GM21528 (cell line): ENCODE measurements around the gene COASY.

ENCODE experiments used
- ATAC-seq: cut with Tn5 transposase; IDR thresholded peaks from one replicate; pipeline ENCODE4 v1.9.1; 2021; ENCODE audit warnings: mild to moderate bottlenecking, moderate library complexity; ENCODE audit not compliant: unreplicated experiment, low FRiP score

The COASY gene

DNA sequence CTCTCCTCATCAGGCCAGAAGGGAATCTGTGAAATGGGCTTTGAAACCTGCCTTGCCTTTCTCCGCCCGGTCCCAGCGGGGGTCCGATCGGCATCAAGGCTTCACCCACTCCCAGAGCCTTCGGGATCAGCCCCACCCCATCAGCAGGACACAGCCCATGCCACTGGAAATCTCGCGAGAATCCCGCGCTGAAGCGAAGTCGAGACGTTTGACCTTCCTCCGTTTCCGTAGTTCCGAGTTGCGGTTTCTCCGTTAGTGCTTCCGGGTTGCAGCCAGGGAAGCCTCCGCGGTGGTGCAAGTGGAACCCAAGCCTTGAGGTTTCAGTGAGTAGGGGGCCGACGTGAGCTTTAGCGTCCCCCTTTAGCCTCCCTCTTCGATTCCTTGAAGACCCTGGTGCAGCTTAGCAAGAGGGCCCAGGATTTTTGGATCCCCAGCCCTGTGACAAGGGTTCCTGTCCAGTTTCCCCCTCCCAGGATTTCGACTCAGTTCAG lies at the start of gene COASY:
Gene COASY, plus strand, starts transcription at position 252 of the 491 bp plus-strand sequence. CDS start 475 bp downstream, outside the sequence.
- ATAC-seq, result no peak

DNA sequence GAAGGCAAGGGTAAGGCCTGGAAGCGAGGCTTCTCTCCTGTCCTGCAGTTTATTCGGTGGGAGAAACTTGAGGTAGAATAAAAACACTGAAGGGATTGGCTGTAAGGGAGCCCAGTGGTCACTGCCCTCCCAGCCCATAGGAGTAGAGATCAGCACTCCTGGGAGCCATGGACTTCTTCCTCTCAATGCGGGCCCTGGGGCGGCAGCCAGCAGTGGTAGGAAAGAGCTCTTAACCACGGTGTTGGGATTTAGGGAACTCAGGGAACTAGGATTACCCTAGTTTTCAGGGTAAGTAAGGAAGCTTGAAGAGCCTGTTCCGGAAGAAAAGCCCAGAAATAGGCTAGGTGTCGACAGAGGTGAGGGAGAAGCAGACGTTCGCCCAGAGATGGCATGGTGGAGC lies 49.7 kb upstream of the COASY start:
- ATAC-seq, result no peak

DNA sequence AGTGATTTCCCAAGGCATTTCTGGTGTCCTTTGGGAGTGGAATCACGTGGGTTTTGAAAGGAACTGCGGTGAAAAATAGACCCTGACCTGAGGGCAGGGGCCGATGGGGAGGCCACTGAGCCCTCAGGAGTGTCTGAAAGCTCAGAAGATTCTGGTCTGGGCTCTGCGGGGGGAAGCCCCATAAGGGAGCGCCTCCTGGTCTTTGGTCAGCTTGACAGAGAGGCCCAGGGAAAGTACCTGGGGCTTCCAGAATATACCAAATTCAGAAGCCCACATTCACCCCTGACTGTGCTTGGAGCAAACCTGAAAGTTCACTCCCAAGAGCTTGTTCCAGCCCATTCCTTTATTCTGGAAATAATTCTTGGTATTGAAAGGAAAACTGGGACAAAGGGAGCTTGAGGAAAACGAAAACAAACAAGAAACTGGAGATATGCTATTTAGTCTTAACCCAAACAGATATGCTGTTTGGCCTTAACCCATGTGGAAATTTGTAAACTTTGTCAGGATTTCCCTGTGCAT lies 49.2 kb upstream of the COASY start:
- no peak for ATAC-seq

DNA sequence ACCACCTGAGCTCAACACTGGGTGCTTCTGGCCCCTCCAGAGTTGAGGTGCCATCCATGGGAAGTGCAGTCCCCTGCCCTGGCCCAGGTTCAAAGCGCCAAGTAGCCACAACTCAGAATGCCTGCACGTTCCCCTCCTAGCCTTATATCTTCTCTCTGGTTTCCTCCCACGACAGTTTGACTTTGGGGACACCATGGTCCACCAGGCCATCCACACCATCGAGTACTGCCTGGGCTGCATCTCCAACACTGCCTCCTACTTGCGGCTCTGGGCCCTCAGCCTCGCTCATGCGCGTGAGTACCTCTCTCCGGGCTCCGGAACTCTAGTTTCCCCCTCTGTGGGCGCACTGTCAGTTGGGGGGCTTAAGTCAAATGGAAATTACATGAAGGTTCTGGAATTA lies 48.3 kb upstream of the COASY start:
- ATAC-seq, result no peak

DNA sequence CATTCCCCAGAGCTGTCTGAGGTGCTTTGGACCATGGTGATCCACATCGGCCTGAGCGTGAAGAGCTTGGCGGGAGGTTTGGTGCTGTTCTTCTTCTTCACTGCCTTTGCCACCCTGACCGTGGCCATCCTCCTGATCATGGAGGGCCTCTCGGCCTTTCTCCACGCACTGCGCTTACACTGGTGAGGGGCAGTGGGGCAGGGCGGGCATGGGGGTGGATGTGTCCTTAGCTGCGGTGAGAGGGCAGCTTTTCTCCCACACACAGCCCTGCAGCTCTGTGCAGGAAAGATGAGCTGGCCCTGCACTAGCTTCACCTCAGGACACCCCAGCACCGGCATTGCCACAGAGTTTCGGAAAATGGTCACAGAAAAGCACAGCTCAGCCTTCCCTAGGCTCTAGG lies 47.7 kb upstream of the COASY start:
- no peak for ATAC-seq

DNA sequence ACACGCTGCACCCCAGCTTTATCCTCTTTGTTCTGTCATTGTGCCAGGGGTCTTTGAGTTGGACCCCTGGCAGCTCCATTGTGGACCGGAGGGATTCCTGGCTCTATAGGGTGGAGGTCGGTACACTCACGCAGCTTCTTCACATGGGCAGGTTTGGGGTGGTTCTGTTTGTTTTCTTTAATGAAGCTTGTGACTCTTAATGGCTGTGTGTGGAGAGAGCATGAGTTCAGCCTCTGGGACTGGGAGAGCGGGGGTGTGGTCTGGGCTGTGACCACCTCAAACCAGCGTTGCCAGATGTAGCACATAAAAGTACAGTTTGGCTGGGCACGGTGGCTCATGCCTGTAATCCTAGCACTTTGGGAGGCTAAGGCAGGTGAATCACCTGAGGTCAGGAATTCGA lies 47.1 kb upstream of the COASY start:
- no peak for ATAC-seq

DNA sequence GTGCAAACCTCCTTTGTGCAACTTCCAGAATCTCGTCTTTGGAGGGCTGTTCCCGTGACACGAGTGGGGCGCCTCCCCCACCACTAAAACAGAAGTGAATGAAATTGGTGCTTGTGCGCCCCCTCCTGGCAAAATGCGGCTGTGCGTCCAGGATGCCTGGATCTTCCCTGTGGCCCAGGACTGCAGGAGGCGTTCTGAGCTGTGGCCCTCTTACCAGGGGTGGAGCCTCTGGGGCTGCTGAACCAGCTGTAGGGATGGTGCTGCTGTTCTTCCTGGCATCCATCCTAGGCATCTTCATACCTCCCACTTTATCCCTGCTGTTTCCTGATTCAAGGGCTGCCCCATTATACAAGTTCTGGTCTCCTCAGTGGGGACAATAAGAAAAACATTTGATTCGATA lies 44.4 kb upstream of the COASY start:
- no peak for ATAC-seq

DNA sequence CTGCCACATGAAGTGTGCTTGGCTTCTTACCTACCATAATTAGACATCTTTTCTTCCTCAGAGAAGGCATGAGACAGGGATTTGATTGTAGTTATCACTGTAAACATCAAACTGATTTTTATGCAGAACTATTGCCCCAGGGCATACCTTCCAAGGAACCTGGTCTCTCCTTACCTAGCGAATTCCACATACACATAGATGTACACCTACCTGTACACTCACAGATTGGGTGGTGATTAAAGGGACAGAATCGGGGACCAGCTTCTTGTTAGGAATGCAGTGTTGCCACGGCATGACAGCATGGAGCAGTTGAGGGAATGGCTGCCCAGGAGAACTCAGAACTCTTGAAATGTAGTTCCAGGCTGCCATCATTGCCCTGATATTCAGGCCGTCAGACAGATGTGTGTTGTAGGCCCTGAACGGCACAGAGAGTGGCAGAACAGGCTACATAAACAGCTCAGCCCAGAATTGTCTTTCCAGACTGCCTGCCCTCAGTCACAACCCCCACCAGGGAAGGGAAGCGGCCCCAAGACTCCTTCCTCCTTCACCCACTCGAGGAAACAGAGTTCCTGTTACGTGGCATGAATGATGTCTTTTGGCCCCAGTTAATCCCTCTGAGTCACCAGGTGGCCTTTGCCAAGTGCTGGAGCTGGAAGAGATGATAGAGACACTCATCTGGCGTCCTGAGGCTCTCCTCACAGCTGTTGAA lies 43.7 kb upstream of the COASY start:
- ATAC-seq, result no peak

DNA sequence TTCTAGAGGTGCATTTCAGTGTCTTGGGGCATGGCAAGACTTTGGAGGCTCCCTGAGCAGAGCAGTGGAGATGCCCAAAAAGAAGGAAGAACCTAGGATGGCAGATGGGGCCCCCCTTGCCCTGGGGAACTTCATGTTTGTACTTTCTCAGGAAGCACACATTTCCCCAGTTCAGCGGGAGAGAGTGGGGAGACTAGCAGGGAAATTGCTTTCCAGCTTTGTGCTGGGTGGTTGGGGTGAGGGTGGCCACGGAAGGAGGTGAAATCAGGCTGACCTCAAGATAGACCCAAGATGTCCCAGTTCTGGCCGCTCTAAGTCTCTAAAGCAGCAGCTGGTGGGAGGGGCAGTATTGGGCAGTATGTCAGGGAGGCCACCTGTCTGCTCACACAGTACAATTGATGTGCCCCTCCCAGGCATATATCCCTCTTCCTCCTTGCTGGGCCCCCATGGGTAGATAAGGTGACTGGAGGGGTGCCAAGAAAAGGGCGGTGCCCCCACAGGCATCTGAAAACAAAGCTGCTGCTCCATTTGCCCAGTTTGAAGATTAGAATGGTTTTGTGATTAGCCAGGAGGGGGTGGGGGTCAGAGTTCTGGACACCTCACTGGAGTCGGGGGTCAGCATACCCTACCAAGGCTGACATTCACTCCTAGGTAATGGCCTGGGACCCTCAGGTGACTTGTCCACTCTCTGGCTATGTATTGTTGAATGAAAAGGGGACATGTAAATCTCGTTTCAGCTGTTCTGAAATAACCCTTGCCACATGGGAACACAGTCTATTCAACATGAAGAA lies 43.0 kb upstream of the COASY start:
- no peak for ATAC-seq

DNA sequence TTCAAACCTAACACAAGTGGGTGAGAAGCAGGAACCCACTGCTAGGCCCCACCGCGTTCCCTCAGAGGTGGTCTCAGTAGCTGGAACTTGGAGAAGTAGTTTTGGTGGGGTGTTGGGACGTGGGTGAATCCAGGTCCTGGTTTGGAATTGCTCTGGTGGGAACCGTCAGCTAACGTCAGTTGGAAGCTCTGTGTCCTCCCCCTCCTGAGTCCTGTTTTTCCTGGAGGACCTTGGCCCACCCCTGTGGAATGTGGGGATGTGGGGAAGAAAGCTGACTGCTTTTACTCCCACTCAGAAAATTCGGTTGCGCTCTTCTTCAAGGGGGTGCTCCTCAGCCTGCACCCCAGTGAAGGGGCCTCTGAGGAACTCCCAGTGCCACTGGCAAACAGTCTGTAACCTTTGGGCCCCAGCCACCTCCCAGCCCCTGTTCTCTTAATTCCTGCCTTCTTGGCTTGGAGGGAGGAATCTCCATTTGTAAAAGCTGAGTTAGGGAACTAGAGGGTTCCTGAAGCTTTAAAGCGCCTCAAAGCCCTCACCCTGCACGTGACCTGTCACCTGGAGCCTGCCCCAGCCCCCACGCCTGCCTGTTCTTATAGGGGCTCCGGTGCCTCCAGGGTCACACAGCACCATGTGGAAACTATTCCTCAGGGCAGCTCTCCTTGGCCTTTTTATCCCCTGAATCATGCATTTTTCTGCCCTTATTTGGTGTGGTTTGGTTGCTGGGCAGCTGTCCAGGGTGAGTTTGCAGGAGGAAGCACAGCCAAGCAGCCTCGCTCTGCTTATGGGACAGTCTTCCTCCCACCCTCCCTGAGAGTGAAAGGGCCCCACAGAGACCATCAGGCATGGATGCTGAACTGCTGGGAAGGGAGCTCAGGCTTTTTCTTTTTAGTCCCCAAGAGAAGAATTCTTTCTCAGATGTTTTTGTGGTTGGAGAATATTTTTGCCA lies 42.1 kb upstream of the COASY start:
- no peak for ATAC-seq

DNA sequence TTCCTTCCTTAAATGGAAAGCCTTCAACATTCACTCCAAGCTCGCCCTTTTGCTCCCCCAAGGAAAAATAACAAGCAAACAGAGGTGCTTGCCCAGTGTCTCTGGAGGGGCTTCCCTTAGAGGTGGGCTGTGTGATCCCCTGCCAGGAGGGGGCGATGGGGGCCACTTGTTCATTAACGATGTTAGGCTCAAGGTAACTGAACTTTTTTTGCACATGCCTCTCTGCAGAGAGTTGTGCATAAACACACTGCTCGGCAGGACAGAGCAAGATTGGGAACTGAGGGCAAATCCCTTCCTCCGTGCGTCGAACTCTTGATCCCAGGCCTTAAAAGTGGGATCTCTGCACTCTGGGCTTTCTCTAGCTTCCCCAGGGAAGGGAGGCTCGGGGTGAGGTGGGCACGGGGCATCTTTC lies 41.4 kb upstream of the COASY start:
- no peak for ATAC-seq

DNA sequence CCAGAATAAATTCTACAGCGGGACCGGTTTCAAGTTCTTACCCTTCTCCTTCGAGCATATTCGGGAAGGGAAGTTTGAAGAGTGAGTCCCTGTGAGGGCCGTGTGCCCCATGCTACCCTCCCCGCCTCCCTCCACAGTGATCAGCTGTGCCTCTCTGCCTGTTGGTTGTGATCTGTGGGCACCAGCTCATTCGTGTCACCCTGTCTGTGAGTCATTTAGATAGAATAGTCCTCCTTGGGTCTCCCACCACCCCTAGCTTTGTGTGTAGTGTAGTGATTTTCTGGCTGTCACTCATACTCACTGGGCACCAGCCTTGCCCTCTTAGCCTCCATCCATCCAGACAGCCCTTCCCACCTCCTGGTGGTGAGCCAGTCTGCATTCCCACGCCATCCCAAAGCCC lies 40.9 kb upstream of the COASY start:
- ATAC-seq, result no peak

DNA sequence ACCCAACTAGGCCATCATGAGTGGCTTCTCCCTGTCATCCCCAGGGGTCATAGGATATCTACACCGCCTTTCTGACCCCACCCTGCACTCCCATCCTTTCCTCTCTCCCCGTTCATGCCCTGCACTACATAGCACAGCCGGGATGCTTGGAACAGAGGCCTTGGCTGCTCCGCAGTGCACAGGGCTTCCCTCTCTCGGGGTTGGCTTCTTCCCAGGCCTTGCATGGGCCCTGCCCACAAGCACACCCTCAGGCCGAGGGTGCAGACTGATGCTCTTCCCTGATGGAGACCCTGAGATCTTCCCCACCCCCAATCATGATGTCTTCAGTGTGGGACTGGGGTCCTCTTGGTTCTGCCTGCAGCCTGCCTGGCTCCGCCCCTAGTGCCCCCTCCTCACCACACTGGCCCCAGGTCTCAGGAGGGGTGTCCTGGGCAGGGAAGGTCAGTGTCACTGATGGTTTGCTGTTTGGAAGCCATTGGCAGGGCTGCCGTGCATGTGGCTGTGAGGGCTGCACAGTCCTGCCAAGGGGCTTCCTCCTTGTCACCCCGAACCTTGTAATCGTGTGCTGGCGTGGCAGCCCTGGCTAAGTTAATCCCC lies 40.2 kb upstream of the COASY start:
- ATAC-seq, result no peak

DNA sequence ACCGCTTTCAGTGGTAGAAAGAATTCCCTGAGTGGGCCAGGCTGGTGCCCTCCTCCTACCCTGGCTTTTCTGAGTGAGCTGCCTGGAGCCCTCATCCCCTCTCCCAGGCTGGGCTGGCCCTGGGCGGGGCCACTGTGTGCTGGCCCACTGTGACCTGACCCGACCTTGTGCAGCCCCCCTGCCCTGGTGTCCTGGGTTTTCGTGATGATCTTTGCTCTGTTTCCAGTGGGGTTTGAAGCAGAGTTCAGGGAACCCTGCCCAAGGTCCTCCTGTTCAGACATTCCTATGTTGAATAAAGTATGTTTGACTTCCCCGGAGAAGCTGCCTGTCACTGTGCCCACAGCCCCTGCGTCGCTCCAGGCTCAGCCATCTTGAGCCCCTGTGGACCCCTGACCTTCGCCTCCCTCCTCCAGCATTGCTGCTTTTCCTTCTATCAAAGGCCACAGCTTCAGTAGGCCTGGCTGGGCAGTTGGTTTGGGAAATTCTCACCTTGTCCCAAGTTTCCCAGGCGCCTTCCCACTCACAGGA lies 39.6 kb upstream of the COASY start:
- no peak for ATAC-seq

DNA sequence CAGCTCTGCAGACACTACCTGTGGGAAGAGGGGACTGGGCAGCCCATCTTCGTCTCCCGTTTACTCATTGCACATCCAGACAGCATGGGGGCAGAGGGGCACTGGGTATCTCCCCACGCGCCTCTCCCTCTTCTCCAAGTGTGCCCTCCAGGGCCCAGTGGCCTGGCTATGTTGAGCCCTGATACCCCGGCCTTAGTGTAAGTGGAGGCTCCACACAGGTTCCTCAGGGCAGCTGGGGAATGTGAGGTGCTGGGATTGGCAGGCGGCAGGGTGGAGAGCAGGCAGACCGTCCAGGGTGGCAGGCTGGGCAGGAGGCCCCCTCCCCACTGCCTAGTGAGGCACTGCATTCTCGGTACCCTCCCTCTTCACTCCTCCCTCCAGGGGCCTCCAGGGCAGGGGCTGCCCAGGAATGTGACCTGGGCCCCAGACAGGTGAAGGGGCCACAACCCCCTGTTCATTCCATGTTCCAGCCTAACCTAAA lies 39.1 kb upstream of the COASY start:
- ATAC-seq, result no peak

DNA sequence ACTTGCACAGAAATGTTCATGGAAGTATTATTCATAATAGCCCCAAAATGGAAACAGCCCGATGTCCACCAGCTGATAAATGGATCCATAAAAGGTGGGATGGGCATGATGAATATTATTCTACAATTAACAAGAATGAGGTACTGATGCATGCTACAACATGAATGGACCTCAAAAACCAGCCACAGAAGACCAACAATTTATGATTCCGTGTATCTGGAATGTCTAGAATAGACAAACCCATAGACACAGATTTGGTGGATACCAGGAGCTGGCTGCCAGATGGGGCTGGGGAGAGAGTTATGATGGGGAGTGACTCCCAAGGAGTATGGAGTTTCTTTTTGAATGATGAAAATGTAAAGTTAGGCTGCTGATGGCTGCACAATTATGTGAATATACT lies 36.7 kb upstream of the COASY start:
- ATAC-seq, result no peak

DNA sequence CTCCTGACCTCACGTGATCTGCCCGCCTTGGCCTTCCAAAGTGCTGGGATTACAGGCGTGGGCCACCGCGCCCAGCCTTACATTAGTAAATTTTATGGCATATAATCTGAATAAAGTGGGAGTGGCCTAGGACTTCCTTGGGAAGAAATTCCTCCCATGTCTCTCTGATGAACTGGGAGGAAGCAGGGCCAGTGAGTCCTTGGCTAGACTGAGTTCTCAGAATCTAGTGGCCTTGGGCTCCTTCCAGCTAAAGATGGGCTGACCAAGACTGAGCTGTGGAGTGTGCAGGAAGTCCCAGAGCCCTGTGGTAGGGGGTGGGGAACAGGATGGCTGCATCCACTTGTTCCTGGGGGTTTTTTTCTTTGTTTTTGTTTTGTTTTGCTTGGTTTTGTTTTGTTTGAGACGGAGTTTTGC lies 35.9 kb upstream of the COASY start:
- ATAC-seq, result no peak

DNA sequence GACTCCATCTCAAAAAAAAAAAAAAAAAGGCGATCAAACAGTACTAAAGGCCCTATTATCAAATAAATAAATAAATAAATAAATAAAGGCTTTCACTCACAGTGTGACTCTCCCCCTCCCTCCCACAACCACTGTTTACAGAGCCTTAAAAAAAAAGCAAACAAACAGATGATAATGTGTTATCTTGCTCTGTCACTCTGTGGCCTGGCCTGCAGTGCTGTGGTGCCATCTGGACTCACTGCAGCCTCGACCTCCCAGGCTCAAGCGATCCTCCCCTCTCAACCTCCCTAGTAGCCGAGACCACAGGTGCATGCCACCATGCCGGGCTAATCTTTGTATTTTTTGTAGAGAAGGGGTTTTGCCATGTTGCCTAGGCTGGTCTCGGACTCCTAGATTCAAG lies 34.0 kb upstream of the COASY start:
- ATAC-seq, result no peak

DNA sequence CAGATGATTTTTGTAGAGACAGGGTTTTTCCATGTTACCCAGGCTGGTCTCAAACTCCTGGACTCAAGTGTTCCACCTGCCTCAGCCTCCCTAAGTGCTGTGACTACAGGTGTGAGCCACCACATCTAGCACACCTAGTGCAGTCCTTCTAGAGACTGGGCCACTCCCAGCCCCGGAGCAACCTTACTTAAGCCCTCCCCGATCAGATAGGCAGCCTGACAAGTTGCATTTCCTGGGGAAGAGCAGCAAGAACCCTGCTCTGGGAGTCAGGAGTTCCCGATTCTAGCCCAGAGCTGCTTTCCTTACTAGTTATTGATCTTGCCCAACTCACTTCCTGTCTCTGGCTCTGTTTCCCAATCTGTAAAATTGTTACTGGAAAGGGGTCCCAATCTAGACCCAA lies 32.9 kb upstream of the COASY start:
- no peak for ATAC-seq

DNA sequence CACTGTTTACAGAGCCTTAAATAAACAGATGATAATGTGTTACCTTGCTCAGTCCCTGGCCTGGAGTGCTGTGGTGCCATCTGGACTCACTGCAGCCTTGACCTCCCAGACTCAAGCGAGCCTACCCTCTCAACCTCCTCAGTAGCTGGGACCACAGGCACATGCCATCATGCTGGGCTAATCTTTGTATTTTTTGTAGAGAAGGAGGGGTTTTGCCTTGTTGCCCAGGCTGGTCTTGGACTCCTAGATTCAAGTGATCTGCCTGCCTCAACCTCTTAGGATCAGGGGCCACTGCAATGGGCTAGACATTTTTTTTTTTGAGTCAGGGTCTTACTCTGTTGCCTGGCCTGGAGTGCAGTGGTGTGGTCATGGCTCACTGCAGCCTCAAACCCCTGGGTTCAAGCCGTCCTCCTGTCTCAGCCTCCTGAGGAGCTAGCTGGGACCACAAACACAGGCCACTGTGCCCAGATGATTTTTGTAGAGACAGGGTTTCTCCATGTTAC lies 30.9 kb upstream of the COASY start:
- ATAC-seq, result no peak
